MCF 10A (cell line): Measurements from ENCODE around the gene CAGE1. TPM values are rescaled to one million over a fixed set of nuclear protein-coding genes. Genes with fewer than 3 reads are reported as not detected.
A peak's percentile ranks its signal among the peaks of the same experiment; 100 is the strongest.

Source experiments
- BruUV-seq: library from RNA; stranded (reverse); fragments of 400-500 nt; replicated peaks from 2 replicates; lab custom pipeline; 2021; lab: Mats Ljungman, UMichigan
- CTCF ChIA-PET: fragments of 300-600 bp; sonication (Branson Sonifier 250); formaldehyde crosslinking; extraction: SDS; loops from one replicate; lab custom pipeline; 2021; ENCODE audit warnings: antibody characterized with exemption, inconsistent platforms; lab: Yijun Ruan, JAX
- POLR2A ChIA-PET: fragments of 300-600, 350-650 bp; sonication (Branson Sonifier 250); formaldehyde crosslinking; extraction: SDS; loops from one replicate; lab custom pipeline; 2020; ENCODE audit warnings: antibody characterized with exemption, inconsistent platforms; lab: Yijun Ruan, JAX
- DNase-seq: peaks from one replicate; pipeline ENCODE4 v3.0.0-alpha.2; 2018; ENCODE audit not compliant: unreplicated experiment
- H3K27ac Mint-ChIP-seq: one replicate; pipeline ENCODE4 v1.8.0; 2022; ENCODE audit warnings: mild to moderate bottlenecking, low read depth, mixed read lengths; ENCODE audit not compliant: unreplicated experiment
- H3K27me3 Mint-ChIP-seq: one replicate; pipeline ENCODE4 v1.8.0; 2022; ENCODE audit warnings: mixed read lengths; ENCODE audit not compliant: insufficient read depth, unreplicated experiment
- H3K36me3 Mint-ChIP-seq: one replicate; pipeline ENCODE4 v1.8.0; 2022; ENCODE audit warnings: mild to moderate bottlenecking, moderate library complexity, mixed read lengths; ENCODE audit not compliant: insufficient read depth, unreplicated experiment
- H3K4me1 Mint-ChIP-seq: one replicate; pipeline ENCODE4 v1.8.0; 2022; ENCODE audit warnings: mixed read lengths; ENCODE audit not compliant: insufficient read depth, unreplicated experiment
- H3K4me3 Mint-ChIP-seq: one replicate; pipeline ENCODE4 v1.8.0; 2022; ENCODE audit warnings: mild to moderate bottlenecking, moderate library complexity, mixed read lengths; ENCODE audit not compliant: unreplicated experiment
- H3K9me3 Mint-ChIP-seq: one replicate; pipeline ENCODE4 v1.8.0; 2022; ENCODE audit warnings: mixed read lengths; ENCODE audit not compliant: unreplicated experiment
- CTCF ChIP-seq: fragments of 200-600 bp; IDR thresholded peaks from one replicate; pipeline ENCODE4 v1.8.0; 2022; ENCODE audit warnings: antibody characterized with exemption, mild to moderate bottlenecking; ENCODE audit not compliant: unreplicated experiment
- intact Hi-C: fragments of 100-400 bp; cut with micrococcal nuclease; formaldehyde crosslinking; loops from 2 replicates; pipeline ENCODE4 v1.14.1; 2022
- total RNA-seq: library from RNA; stranded (reverse); gene quantifications from 2 replicates; pipeline ENCODE4 v1.2.3, GENCODE V29; 2022

Gene CAGE1
- total RNA-seq, 1 experiment from 2014 or later, result 0.33 TPM

- Mint-ChIP-seq H3K36me3 (peaks cover 69% of the 10 kb centered on the region), H3K4me1 (peaks cover 7% of the 10 kb centered on the region), H3K4me3 (no peak overlapping the region), H3K9me3 (no peaks in the 10 kb centered on the region), H3K27me3 (no peaks in the 10 kb centered on the region), H3K27ac (peak overlapping the region; percentile 48)
- POLR2A ChIA-PET, result interaction anchor here (1.2 kb wide), 1 partner anchor 10 kb away, joined by 3 read pairs; no protein-coding TSS in a partner anchor
- DNase-seq, result no peak
- TF ChIP-seq CTCF, result no peak
- intact Hi-C loops, result no loop called here
- no TSS peak for BruUV-seq
- CTCF ChIA-PET, result no interaction called here
These were observed 13.2 kb upstream of the CAGE1 start for GRCh38 chr6:7402716-7403115.

GRCh38 chr6:7401075-7401474 lies 11.5 kb upstream of the CAGE1 start:
- intact Hi-C loops, result no loop called here
- H3K36me3 Mint-ChIP-seq, result peaks cover 65% of the 10 kb centered on the region
- H3K27ac Mint-ChIP-seq, result peak overlapping the region; percentile 70
- H3K27me3 Mint-ChIP-seq, result no peaks in the 10 kb centered on the region
- no TSS peak for BruUV-seq
- CTCF ChIA-PET, result interaction anchor here (0.6 to 0.8 kb wide), 3 partner anchors 9 to 125 kb away, joined by 3 to 5 read pairs (median 4); no protein-coding TSS in a partner anchor
- no peak overlapping the region for H3K4me3 Mint-ChIP-seq
- no peaks in the 10 kb centered on the region for H3K9me3 Mint-ChIP-seq
- peaks cover 7% of the 10 kb centered on the region for H3K4me1 Mint-ChIP-seq
- POLR2A ChIA-PET, result interaction anchor here (0.7 to 1.3 kb wide), 6 partner anchors 9 to 140 kb away, joined by 3 to 5 read pairs (median 4); partner anchors contain the start of genes CAGE1, DSP, RIOK1 and SSR1
- no peak for TF ChIP-seq CTCF
- peak; percentile 34 for DNase-seq

GRCh38 chr6:7392402-7392801 lies 2.9 kb upstream of the CAGE1 start:
- intact Hi-C loops, result loop anchor here (10.0 kb wide), 1 partner anchor 718 kb away; no protein-coding TSS in a partner anchor
- POLR2A ChIA-PET, result interaction anchor here (0.5 to 6.7 kb wide), 17 partner anchors 10 to 198 kb away, joined by 3 to 114 read pairs (median 4); partner anchors contain the start of genes DSP, SNRNP48 and SSR1
- H3K27ac Mint-ChIP-seq, result peak overlapping the region; percentile 7

More at GRCh38 chr6:7392402-7392801, 2.9 kb upstream of the CAGE1 start:
- H3K4me1 Mint-ChIP-seq, result peaks cover 38% of the 10 kb centered on the region
- no peaks in the 10 kb centered on the region for H3K27me3 Mint-ChIP-seq
- BruUV-seq, result no TSS peak
- no peaks in the 10 kb centered on the region for H3K9me3 Mint-ChIP-seq
- TF ChIP-seq CTCF, result no peak
- H3K36me3 Mint-ChIP-seq, result peaks cover 54% of the 10 kb centered on the region
- H3K4me3 Mint-ChIP-seq, result peak overlapping the region; percentile 77
- peak; percentile 68 for DNase-seq
- CTCF ChIA-PET, result interaction anchor here (0.6 to 3.4 kb wide), 4 partner anchors 8 to 198 kb away, joined by 5 to 16 read pairs (median 10); partner anchors contain the start of gene SSR1
